ENCODE results near the gene POU6F2.

- TF ChIP-seq CTCF (IDR thresholded peaks at IDR 0.05) (no peak), EP300 (IDR thresholded peaks at IDR 0.05) (no peak), POLR2A (IDR thresholded peaks at IDR 0.05) (no peak), POLR2AphosphoS5 (IDR thresholded peaks at IDR 0.05) (no peak)
These were observed 468.8 kb downstream of the POU6F2 start for GRCh38 chr7:39446546-39446945.
